ENCODE data around the gene IGSF21. TPM values are rescaled to one million over a fixed set of nuclear protein-coding genes. Genes with fewer than 3 reads are reported as not detected.
"Not testable (repeated sequence)": the region's sequence is repeated elsewhere in the genome, so short reads cannot be mapped to it uniquely, and the experiment has no call there.

IGSF21 gene
- total and polyA plus RNA-seq, 12 donors: 0.18 to 16.4 (median 7.0) TPM

DNA sequence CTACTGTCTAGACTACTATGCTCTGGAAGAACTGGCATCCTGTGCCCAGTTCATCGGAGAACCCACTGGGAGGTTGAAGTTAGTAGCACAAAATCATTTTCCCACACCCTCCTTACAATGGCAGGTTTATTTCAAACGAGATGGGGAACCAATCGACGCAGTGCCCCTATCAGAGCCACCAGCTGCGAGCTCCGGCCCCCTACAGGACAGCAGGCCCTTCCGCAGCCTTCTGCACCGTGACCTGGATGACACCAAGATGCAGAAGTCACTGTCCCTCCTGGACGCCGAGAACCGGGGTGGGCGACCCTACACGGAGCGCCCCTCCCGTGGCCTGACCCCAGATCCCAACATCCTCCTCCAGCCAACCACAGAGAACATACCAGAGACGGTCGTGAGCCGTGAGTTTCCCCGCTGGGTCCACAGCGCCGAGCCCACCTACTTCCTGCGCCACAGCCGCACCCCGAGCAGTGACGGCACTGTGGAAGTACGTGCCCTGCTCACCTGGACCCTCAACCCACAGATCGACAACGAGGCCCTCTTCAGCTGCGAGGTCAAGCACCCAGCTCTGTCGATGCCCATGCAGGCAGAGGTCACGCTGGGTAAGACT lies 257.6 kb downstream of the IGSF21 start:
- no peaks in the 10 kb centered on the region for H3K36me3 ChIP-seq (replicated peaks in 1 of 2)
- no peak overlapping the region for H3K4me3 ChIP-seq
- DNase-seq: no peak
- TF ChIP-seq, protein P1, sequence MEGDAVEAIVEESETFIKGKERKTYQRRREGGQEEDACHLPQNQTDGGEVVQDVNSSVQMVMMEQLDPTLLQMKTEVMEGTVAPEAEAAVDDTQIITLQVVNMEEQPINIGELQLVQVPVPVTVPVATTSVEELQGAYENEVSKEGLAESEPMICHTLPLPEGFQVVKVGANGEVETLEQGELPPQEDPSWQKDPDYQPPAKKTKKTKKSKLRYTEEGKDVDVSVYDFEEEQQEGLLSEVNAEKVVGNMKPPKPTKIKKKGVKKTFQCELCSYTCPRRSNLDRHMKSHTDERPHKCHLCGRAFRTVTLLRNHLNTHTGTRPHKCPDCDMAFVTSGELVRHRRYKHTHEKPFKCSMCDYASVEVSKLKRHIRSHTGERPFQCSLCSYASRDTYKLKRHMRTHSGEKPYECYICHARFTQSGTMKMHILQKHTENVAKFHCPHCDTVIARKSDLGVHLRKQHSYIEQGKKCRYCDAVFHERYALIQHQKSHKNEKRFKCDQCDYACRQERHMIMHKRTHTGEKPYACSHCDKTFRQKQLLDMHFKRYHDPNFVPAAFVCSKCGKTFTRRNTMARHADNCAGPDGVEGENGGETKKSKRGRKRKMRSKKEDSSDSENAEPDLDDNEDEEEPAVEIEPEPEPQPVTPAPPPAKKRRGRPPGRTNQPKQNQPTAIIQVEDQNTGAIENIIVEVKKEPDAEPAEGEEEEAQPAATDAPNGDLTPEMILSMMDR (IDR thresholded peaks at IDR 0.05): no peak
- no peak for TF ChIP-seq POLR2A (IDR thresholded peaks at IDR 0.05)
- H3K27ac ChIP-seq: no peak overlapping the region
- intact Hi-C loops (cut with DNase I): no loop called here
- no peaks in the 10 kb centered on the region for H3K4me1 ChIP-seq (replicated peaks in 1 of 2)
- WGBS, 4 donors: 85 to 90% (median 87%) methylated on average over 10 to 31 of the region's 31 CpGs
- H3K27me3 ChIP-seq: no peaks in the 10 kb centered on the region
- H3K9me3 ChIP-seq (replicated peaks in 1 of 3): no peaks in the 10 kb centered on the region

DNA sequence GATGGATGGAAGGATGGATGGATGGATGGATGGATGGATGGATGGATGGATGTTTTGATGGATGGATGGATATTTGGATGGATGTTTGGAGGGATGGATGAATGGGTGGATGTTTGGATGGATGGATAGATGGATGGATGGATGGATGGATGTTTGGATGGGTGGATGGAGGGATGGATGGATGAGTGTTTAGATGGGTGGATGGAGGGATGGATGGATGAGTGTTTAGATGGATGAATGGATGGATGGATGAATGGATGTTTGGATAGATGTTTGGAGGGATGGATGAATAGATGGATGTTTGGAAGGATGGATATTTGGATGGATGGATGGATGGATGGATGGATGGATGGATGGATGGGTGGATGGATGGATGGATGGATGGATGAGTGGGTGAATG lies 264.9 kb downstream of the IGSF21 start:
- H3K4me1 ChIP-seq (replicated peaks in 1 of 2); H3K36me3 ChIP-seq (replicated peaks in 1 of 2); H3K27ac ChIP-seq; H3K27me3 ChIP-seq; DNase-seq; H3K4me3 ChIP-seq; H3K9me3 ChIP-seq (replicated peaks in 1 of 3); intact Hi-C loops (cut with DNase I): not testable (repeated sequence)

DNA sequence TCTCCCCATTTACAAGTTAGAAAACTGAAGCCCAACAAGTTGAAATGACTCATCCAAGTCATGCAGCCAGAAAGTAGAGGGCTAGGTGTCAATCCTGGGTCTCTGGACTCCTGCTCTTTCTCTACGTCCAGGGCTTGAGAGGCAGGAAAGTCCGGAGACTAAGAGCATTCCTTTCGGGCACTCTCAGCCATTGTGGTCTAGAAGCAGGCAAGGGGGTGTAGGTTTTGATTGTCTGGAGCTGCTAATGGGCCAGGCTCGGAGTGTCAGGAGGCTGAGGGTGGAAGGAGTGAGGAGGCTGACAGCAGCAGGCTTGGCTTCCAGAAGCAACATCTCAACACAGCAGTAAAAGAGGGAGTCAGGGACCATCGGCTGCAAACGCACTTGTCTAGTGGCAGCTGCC lies 265.6 kb downstream of the IGSF21 start:
- Histone ChIP-seq H3K4me3 (no peak overlapping the region), H3K27me3 (no peaks in the 10 kb centered on the region), H3K27ac (no peak overlapping the region), H3K9me3 (replicated peaks in 1 of 3) (no peaks in the 10 kb centered on the region), H3K4me1 (replicated peaks in 1 of 2) (no peaks in the 10 kb centered on the region), H3K36me3 (replicated peaks in 1 of 2) (no peaks in the 10 kb centered on the region)
- 72 to 87% (median 83%) methylated on average over 6 of the region's 6 CpGs for WGBS, 4 donors
- no peak for TF ChIP-seq POLR2A (IDR thresholded peaks at IDR 0.05)
- TF ChIP-seq, protein P1 (IDR thresholded peaks at IDR 0.05): no peak
- intact Hi-C loops (cut with DNase I): no loop called here
- DNase-seq: no peak

DNA sequence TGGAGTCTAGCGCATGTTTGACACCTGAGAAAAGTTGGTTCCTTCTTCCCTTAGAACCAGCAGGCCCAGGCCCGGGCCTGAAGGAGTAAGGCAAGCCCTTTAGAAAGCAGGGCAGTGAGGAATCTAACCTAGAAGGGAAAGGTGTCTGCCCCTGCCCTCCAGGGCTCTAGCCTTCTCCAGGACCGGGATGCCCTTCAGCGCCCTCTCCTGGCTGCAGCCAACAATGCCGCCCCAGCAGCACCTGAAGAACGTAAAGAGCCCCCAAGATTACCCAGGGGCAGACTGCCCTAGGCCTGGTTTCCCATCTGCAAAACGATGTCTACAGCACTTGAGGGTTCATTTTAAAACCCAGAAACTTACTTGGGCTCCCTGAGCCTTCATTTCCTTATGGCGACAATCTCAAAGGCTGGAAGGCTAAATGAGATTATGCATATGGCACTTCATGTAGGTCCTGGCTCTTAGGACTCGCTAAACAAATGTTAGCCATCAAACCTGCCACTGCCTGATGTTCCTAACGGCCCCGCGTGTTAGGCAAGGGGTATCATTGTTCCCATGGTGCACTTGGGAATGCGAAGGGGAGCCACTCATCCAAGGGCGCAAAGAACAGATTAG lies 266.4 kb downstream of the IGSF21 start:
- peak in 3 of 7 donors; percentile 16 to 24 (median 22) for DNase-seq
- Histone ChIP-seq H3K27me3 (no peaks in the 10 kb centered on the region), H3K27ac (no peak overlapping the region), H3K4me3 (no peak overlapping the region), H3K9me3 (replicated peaks in 1 of 3) (no peaks in the 10 kb centered on the region), H3K4me1 (replicated peaks in 1 of 2) (no peaks in the 10 kb centered on the region), H3K36me3 (replicated peaks in 1 of 2) (no peaks in the 10 kb centered on the region)
- intact Hi-C loops (cut with DNase I): no loop called here
- TF ChIP-seq, protein P1 (IDR thresholded peaks at IDR 0.05): peak in 5 of 6 experiments; percentile 12 to 30 (median 20)
- TF ChIP-seq POLR2A (IDR thresholded peaks at IDR 0.05): no peak
- WGBS, 4 donors: 63 to 71% (median 66%) methylated on average over 11 to 14 of the region's 14 CpGs

DNA sequence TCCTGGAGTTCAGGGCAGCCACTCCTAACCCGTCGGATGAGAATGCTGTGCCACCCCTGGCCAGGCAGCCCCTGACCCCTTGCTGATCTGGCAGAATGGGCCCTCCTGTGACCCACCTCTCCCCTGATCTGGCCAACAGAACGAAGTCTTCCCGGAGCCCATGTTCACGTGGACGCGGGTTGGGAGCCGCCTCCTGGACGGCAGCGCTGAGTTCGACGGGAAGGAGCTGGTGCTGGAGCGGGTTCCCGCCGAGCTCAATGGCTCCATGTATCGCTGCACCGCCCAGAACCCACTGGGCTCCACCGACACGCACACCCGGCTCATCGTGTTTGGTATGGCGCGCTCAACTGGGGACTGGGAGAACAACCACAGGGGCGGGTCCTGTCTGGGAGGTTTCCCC lies 269.1 kb downstream of the IGSF21 start:
- Histone ChIP-seq H3K27me3 (no peaks in the 10 kb centered on the region), H3K9me3 (replicated peaks in 1 of 3) (no peaks in the 10 kb centered on the region), H3K36me3 (replicated peaks in 1 of 2) (no peaks in the 10 kb centered on the region), H3K27ac (no peak overlapping the region), H3K4me3 (no peak overlapping the region), H3K4me1 (replicated peaks in 1 of 2) (no peaks in the 10 kb centered on the region)
- no peak for TF ChIP-seq POLR2A (IDR thresholded peaks at IDR 0.05)
- TF ChIP-seq, protein P1 (IDR thresholded peaks at IDR 0.05): no peak
- intact Hi-C loops (cut with DNase I): no loop called here
- 92 to 100% (median 93%) methylated on average over 7 to 24 of the region's 24 CpGs for WGBS, 4 donors
- no peak for DNase-seq
